IMR-90 (cell line): ENCODE data around the gene ARL6IP6.

Experiments
- ELK1 ChIP-seq: fragments of 150-350 bp; IDR thresholded peaks from 2 replicates; pipeline ENCODE4 v1.6.1; 2016; ENCODE audit warnings: low read depth, mild to moderate bottlenecking, low read length, moderate library complexity, borderline replicate concordance
- MAFK ChIP-seq: IDR thresholded peaks from 2 replicates; pipeline ENCODE4 v1.6.1; 2012; ENCODE audit warnings: low read depth, low read length, improper control_type of control experiment
- MXI1 ChIP-seq: IDR thresholded peaks from 2 replicates; pipeline ENCODE4 v1.6.1; 2012; ENCODE audit warnings: low read depth, mild to moderate bottlenecking, low read length, moderate library complexity, borderline replicate concordance
- POLR2A ChIP-seq: IDR thresholded peaks from 2 replicates; pipeline ENCODE4 v1.6.1; 2012; ENCODE audit warnings: mild to moderate bottlenecking, low read depth, low read length
- RCOR1 ChIP-seq: IDR thresholded peaks from 2 replicates; pipeline ENCODE4 v1.6.1; 2012; ENCODE audit warnings: mild to moderate bottlenecking, low read length, improper control_type of control experiment; ENCODE audit not compliant: insufficient replicate concordance
- TF ChIP-seq, protein P1 (sequence below): conservative IDR thresholded peaks from 2 replicates; pipeline ENCODE4 v1.5.1; 2012; ENCODE audit warnings: mild to moderate bottlenecking, low read depth, low read length, improper control_type of control experiment

GRCh38 chr2:152759290-152760072 is 41.1 kb downstream of the ARL6IP6 start:
- TF ChIP-seq POLR2A (no peak), ELK1 (no peak), MAFK (no peak), MXI1 (no peak), RCOR1 (no peak)
- TF ChIP-seq, protein P1, sequence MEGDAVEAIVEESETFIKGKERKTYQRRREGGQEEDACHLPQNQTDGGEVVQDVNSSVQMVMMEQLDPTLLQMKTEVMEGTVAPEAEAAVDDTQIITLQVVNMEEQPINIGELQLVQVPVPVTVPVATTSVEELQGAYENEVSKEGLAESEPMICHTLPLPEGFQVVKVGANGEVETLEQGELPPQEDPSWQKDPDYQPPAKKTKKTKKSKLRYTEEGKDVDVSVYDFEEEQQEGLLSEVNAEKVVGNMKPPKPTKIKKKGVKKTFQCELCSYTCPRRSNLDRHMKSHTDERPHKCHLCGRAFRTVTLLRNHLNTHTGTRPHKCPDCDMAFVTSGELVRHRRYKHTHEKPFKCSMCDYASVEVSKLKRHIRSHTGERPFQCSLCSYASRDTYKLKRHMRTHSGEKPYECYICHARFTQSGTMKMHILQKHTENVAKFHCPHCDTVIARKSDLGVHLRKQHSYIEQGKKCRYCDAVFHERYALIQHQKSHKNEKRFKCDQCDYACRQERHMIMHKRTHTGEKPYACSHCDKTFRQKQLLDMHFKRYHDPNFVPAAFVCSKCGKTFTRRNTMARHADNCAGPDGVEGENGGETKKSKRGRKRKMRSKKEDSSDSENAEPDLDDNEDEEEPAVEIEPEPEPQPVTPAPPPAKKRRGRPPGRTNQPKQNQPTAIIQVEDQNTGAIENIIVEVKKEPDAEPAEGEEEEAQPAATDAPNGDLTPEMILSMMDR: no peak
